ENCODE results near the gene FHAD1. TPM values are rescaled to one million over a fixed set of nuclear protein-coding genes. Genes with fewer than 3 reads are reported as not detected.

The FHAD1 gene
- total and polyA plus RNA-seq, 4 donors = under 0.01 to 0.13 (median 0.05) TPM; not detected in 1

DNA sequence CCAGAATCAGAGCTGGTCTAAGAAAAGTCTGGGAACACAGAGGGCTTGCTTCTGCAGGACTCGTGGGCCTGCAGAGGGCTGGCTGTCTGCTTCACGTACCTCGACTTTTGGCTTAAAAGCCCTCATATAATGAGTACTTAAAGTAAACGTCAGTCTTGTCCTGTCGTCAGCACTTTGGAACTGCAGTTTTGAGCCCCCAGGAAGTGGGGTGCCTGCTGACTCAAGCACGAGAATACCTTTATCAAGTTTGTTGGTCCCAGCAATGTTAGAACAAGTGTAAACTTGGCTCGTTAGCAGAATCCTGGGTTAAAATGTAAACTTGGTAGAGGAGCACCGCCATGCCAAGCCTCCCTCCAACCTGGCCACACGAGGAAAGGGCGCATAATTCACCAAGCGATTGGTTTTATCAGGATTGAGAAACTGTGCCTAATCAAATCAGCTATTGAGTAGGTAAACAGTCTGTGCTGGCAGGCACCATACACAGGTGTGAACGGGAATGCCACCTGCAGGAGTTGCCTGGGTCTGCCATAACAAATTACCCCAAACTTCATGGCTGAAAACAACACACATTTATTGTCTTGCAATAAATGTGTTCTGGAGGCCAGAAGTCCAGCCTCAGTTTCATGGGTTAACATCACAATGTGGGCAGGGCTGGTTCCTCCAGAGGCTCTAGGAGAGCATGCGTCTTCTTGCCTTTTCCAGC, 45.0 kb upstream of the FHAD1 start (continued):
- TF ChIP-seq, protein P1, sequence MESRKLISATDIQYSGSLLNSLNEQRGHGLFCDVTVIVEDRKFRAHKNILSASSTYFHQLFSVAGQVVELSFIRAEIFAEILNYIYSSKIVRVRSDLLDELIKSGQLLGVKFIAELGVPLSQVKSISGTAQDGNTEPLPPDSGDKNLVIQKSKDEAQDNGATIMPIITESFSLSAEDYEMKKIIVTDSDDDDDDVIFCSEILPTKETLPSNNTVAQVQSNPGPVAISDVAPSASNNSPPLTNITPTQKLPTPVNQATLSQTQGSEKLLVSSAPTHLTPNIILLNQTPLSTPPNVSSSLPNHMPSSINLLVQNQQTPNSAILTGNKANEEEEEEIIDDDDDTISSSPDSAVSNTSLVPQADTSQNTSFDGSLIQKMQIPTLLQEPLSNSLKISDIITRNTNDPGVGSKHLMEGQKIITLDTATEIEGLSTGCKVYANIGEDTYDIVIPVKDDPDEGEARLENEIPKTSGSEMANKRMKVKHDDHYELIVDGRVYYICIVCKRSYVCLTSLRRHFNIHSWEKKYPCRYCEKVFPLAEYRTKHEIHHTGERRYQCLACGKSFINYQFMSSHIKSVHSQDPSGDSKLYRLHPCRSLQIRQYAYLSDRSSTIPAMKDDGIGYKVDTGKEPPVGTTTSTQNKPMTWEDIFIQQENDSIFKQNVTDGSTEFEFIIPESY (IDR thresholded peaks at IDR 0.05) = peak; percentile 46
- TF ChIP-seq, protein P2, sequence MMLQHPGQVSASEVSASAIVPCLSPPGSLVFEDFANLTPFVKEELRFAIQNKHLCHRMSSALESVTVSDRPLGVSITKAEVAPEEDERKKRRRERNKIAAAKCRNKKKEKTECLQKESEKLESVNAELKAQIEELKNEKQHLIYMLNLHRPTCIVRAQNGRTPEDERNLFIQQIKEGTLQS (IDR thresholded peaks at IDR 0.05) = no peak
- TF ChIP-seq HNF4A (conservative IDR thresholded peaks at IDR 0.05) = peak; percentile 36 to 64
- TF ChIP-seq RAD21 (IDR thresholded peaks at IDR 0.05) = peak; percentile 12 to 31
- TF ChIP-seq RXRA (IDR thresholded peaks at IDR 0.05) = peak in 1 of 2 donors; percentile 82
- peak; percentile 90 for TF ChIP-seq YY1 (IDR thresholded peaks at IDR 0.05)
- TF ChIP-seq NR2F2 (IDR thresholded peaks at IDR 0.05) = no peak

DNA sequence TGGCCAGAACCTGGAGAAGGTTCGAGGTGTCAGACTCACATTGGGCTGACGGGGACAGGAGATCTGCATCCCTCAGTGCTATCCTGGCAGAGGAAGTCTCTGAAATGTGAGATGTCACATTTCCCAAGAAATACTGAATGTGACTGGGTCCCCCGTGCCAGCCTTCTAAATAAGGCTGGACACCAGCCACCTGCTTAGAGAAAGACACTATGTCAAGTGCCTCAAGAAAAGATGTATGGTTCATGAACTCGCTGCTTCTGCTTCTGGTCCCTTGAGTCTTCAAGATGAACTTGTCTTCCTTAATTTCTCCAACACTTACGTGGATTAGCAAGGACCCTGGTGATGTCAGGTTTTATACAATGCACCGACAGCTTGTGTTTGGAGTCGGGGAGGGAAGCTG, 42.1 kb upstream of the FHAD1 start:
- Histone ChIP-seq H3K27ac (ENCODE audit: low read depth in 1 of 2, low read length in 2 of 2) (no peak overlapping the region), H3K4me1 (ENCODE audit: control insufficient read depth in 4 of 4, insufficient read depth in 4 of 4, low read length in 3 of 4) (peaks cover 2 to 22% (median 17%) of the 10 kb centered on the region in 4 donors), H3K4me3 (ENCODE audit: low read depth in 1 of 3, low read length in 3 of 3) (no peak overlapping the region), H3K9ac (ENCODE audit: low read depth in 1 of 2, low read length in 2 of 2) (no peak overlapping the region), H3K27me3 (ENCODE audit: control insufficient read depth in 4 of 4, insufficient read depth in 4 of 4, low read length in 3 of 4) (peaks cover 0 to 7% (median 0%) of the 10 kb centered on the region in 4 donors), H3K36me3 (ENCODE audit: control insufficient read depth in 4 of 4, insufficient read depth in 3 of 4, low read depth in 1 of 4, low read length in 3 of 4) (no peaks in the 10 kb centered on the region), H3K9me3 (ENCODE audit: control insufficient read depth in 4 of 4, low read length in 3 of 4) (no peaks in the 10 kb centered on the region)
- TF ChIP-seq YY1 (IDR thresholded peaks at IDR 0.05) (no peak), HNF4G (IDR thresholded peaks at IDR 0.05) (no peak), RAD21 (IDR thresholded peaks at IDR 0.05) (no peak), SP1 (IDR thresholded peaks at IDR 0.05) (no peak), JUND (IDR thresholded peaks at IDR 0.05) (no peak), TAF1 (conservative IDR thresholded peaks at IDR 0.05) (no peak), NR2F2 (IDR thresholded peaks at IDR 0.05) (no peak), FOXA1 (IDR thresholded peaks at IDR 0.05) (no peak), EGR1 (IDR thresholded peaks at IDR 0.05; ENCODE audit: low read depth in 2 of 2) (no peak), HNF4A (conservative IDR thresholded peaks at IDR 0.05) (no peak), FOXA2 (IDR thresholded peaks at IDR 0.05) (no peak), RXRA (IDR thresholded peaks at IDR 0.05) (no peak)
- TF ChIP-seq, protein P3, sequence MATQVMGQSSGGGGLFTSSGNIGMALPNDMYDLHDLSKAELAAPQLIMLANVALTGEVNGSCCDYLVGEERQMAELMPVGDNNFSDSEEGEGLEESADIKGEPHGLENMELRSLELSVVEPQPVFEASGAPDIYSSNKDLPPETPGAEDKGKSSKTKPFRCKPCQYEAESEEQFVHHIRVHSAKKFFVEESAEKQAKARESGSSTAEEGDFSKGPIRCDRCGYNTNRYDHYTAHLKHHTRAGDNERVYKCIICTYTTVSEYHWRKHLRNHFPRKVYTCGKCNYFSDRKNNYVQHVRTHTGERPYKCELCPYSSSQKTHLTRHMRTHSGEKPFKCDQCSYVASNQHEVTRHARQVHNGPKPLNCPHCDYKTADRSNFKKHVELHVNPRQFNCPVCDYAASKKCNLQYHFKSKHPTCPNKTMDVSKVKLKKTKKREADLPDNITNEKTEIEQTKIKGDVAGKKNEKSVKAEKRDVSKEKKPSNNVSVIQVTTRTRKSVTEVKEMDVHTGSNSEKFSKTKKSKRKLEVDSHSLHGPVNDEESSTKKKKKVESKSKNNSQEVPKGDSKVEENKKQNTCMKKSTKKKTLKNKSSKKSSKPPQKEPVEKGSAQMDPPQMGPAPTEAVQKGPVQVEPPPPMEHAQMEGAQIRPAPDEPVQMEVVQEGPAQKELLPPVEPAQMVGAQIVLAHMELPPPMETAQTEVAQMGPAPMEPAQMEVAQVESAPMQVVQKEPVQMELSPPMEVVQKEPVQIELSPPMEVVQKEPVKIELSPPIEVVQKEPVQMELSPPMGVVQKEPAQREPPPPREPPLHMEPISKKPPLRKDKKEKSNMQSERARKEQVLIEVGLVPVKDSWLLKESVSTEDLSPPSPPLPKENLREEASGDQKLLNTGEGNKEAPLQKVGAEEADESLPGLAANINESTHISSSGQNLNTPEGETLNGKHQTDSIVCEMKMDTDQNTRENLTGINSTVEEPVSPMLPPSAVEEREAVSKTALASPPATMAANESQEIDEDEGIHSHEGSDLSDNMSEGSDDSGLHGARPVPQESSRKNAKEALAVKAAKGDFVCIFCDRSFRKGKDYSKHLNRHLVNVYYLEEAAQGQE (IDR thresholded peaks at IDR 0.05) = no peak
- TF ChIP-seq, protein P2 (IDR thresholded peaks at IDR 0.05) = no peak
- TF ChIP-seq, protein P4, sequence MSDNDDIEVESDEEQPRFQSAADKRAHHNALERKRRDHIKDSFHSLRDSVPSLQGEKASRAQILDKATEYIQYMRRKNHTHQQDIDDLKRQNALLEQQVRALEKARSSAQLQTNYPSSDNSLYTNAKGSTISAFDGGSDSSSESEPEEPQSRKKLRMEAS (IDR thresholded peaks at IDR 0.05) = no peak
- TF ChIP-seq, protein P5, sequence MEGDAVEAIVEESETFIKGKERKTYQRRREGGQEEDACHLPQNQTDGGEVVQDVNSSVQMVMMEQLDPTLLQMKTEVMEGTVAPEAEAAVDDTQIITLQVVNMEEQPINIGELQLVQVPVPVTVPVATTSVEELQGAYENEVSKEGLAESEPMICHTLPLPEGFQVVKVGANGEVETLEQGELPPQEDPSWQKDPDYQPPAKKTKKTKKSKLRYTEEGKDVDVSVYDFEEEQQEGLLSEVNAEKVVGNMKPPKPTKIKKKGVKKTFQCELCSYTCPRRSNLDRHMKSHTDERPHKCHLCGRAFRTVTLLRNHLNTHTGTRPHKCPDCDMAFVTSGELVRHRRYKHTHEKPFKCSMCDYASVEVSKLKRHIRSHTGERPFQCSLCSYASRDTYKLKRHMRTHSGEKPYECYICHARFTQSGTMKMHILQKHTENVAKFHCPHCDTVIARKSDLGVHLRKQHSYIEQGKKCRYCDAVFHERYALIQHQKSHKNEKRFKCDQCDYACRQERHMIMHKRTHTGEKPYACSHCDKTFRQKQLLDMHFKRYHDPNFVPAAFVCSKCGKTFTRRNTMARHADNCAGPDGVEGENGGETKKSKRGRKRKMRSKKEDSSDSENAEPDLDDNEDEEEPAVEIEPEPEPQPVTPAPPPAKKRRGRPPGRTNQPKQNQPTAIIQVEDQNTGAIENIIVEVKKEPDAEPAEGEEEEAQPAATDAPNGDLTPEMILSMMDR (IDR thresholded peaks at IDR 0.05; ENCODE audit: low read depth, low read length, missing input control) = no peak
- TF ChIP-seq, protein P1 (IDR thresholded peaks at IDR 0.05) = no peak
- DNase-seq (ENCODE audit: low spot score) = no peak
- 94% methylated on average over 7 of the region's 7 CpGs for WGBS

All from liver (tissue), 9 donors.